Stomach (tissue), 4 donors: Measurements from ENCODE around the gene CACTIN.

ENCODE experiments used
- CTCF ChIP-seq, 7 experiments: fragments of 450-650 bp in 4 of 7; fragments of 200-600 bp in 3 of 7; sonication (generic) in 3 of 7; IDR thresholded peaks; one replicate each; pipeline ENCODE4 v1.5.1; 2016 to 2019; ENCODE audit warnings: antibody characterized with exemption in 7 of 7, control low read depth in 2 of 7, mild to moderate bottlenecking in 1 of 7
- EP300 ChIP-seq: sonication (generic); formaldehyde crosslinking; IDR thresholded peaks from one replicate; pipeline ENCODE4 v1.6.1; 2017; ENCODE audit warnings: antibody characterized with exemption
- POLR2A ChIP-seq, 4 donors: fragments of 450-650 bp; IDR thresholded peaks; one replicate each; pipeline ENCODE4 v1.6.1; 2016; ENCODE audit warnings: antibody characterized with exemption in 4 of 4, control low read depth in 2 of 4, mild to moderate bottlenecking in 1 of 4, moderate library complexity in 1 of 4

GRCh38 chr19:3658004-3658869 is 31.6 kb upstream of the CACTIN start:
- TF ChIP-seq POLR2A (IDR thresholded peaks at IDR 0.05) (no peak), CTCF (IDR thresholded peaks at IDR 0.05) (no peak), EP300 (no peak)
